ENCODE results near the gene RACGAP1.

DNA sequence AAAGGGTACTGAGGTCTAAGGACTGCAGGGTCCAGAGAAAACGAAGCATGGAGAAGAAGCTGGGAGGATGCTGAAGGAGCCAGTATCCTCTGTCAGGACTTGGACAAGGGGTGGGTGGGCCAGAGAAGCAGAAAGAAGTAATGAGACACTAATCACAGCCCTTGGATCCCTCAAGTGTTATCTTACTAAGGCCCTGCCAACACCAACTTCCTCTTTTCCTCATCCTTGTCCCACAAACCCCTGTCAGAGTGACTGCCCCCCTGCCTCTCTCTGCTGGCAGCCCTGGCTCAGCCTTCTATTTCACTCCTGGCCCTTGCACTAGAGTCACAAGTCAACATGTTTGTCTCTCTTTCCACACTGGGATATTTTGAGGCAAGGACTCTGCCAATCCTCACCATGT, 28.3 kb upstream of the RACGAP1 start:
- TF ChIP-seq, protein P1, sequence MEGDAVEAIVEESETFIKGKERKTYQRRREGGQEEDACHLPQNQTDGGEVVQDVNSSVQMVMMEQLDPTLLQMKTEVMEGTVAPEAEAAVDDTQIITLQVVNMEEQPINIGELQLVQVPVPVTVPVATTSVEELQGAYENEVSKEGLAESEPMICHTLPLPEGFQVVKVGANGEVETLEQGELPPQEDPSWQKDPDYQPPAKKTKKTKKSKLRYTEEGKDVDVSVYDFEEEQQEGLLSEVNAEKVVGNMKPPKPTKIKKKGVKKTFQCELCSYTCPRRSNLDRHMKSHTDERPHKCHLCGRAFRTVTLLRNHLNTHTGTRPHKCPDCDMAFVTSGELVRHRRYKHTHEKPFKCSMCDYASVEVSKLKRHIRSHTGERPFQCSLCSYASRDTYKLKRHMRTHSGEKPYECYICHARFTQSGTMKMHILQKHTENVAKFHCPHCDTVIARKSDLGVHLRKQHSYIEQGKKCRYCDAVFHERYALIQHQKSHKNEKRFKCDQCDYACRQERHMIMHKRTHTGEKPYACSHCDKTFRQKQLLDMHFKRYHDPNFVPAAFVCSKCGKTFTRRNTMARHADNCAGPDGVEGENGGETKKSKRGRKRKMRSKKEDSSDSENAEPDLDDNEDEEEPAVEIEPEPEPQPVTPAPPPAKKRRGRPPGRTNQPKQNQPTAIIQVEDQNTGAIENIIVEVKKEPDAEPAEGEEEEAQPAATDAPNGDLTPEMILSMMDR (IDR thresholded peaks at IDR 0.05; ENCODE audit: insufficient read depth, low read depth, low read length), result no peak
- no peak for TF ChIP-seq EZH2 (IDR thresholded peaks at IDR 0.05; ENCODE audit: insufficient read depth, low read length)

All from astrocyte (in vitro differentiated cells and primary cell).